HCT116 (cell line): ENCODE measurements around the gene B3GNT5. TPM values are rescaled to one million over a fixed set of nuclear protein-coding genes. Genes with fewer than 3 reads are reported as not detected.

Source experiments
- ATAC-seq: fragments of 200-7000 bp; cut with Tn5 transposase; 2 replicates; pipeline ENCODE4 v1.9.1; 2020; ENCODE audit warnings: mild to moderate bottlenecking, moderate library complexity
- BruUV-seq: library from RNA; stranded (reverse); fragments of 400-500 nt; replicated peaks from 2 replicates; lab custom pipeline; 2021; lab: Mats Ljungman, UMichigan
- CTCF ChIA-PET: fragments of 300-600 bp; sonication (Branson Sonifier 250); formaldehyde crosslinking; loops from one replicate; lab custom pipeline; 2021; ENCODE audit warnings: antibody characterized with exemption; lab: Charles Lee
- POLR2A ChIA-PET: fragments of 300-600, 350-600 bp; sonication (Branson Sonifier 250); formaldehyde crosslinking; loops from one replicate; lab custom pipeline; 2021; ENCODE audit warnings: antibody characterized with exemption; lab: Charles Lee
- RAD21 ChIA-PET, 2 experiments: fragments of 300-600 bp; sonication (Branson Sonifier 250); formaldehyde crosslinking; loops; one replicate each; lab custom pipeline; 2023; ENCODE audit warnings: low total read pairs in 2 of 2; ENCODE audit not compliant: uncharacterized antibody in 2 of 2, unreplicated experiment in 2 of 2, low non-redundant PET in 1 of 2; lab: Charles Lee
- DNase-seq: peaks from one replicate; pipeline ENCODE4 v3.0.0-alpha.2; 2010; ENCODE audit warnings: low read depth, low spot score
- H2AFZ ChIP-seq: fragments of 200-600 bp; shearing (Covaris generic), sonication (generic); 2 replicates; pipeline ENCODE4 v1.6.1; 2017; ENCODE audit warnings: low read depth, mixed run types, mixed read lengths, antibody characterized with exemption, low read length; ENCODE audit not compliant: poor library complexity, severe bottlenecking
- H3K27ac ChIP-seq: 2 replicates; pipeline ENCODE4 v1.5.1; 2012; ENCODE audit warnings: low read depth, low read length
- H3K27me3 ChIP-seq: fragments of 200-600 bp; sonication (generic); 2 replicates; pipeline ENCODE4 v1.6.1; 2016; ENCODE audit warnings: mixed run types, low read length, mixed read lengths; ENCODE audit not compliant: insufficient read depth
- H3K36me3 ChIP-seq, 2 experiments: fragments of 200-500 bp in 1 of 2; fragments of 200-600 bp in 1 of 2; sonication (Bioruptor generic) in 1 of 2; sonication (generic) in 1 of 2; 2 replicates each; pipeline versions ENCODE4 v1.5.1 to v1.6.1; 2014 to 2016; ENCODE audit warnings: low read length in 2 of 2, inconsistent platforms in 1 of 2, mixed read lengths in 1 of 2, mixed run types in 1 of 2; ENCODE audit not compliant: insufficient read depth in 2 of 2, control insufficient read depth in 1 of 2
- H3K4me1 ChIP-seq, 2 experiments: fragments of 200-600 bp in 1 of 2; sonication (generic) in 1 of 2; 2 replicates each; pipeline versions ENCODE4 v1.5.1 to v1.6.1; 2012 to 2017; ENCODE audit warnings: low read length in 2 of 2, inconsistent platforms in 1 of 2, mild to moderate bottlenecking in 1 of 2, mixed read lengths in 1 of 2, mixed run types in 1 of 2, moderate library complexity in 1 of 2; ENCODE audit not compliant: insufficient read depth in 2 of 2, control insufficient read depth in 1 of 2
- H3K4me2 ChIP-seq: fragments of 200-600 bp; sonication (generic); 2 replicates; pipeline ENCODE4 v1.6.1; 2017; ENCODE audit warnings: mixed run types, low read length, mixed read lengths
- H3K4me3 ChIP-seq, 2 experiments: fragments of 200-600 bp in 1 of 2; sonication (generic) in 1 of 2; replicated peaks in 1 of 2; 2 replicates each; pipeline ENCODE4 v1.5.1; 2011 to 2016; ENCODE audit warnings: low read length in 2 of 2, control low read depth in 1 of 2, low read depth in 1 of 2, mild to moderate bottlenecking in 1 of 2, mixed read lengths in 1 of 2, mixed run types in 1 of 2
- H3K79me2 ChIP-seq: fragments of 200-600 bp; sonication (generic); 2 replicates; pipeline ENCODE4 v1.6.1; 2017; ENCODE audit warnings: mild to moderate bottlenecking, mixed run types, low read length, moderate library complexity, mixed read lengths; ENCODE audit not compliant: insufficient read depth
- H3K9ac ChIP-seq: fragments of 200-600 bp; sonication (generic); 2 replicates; pipeline ENCODE4 v1.6.1; 2016; ENCODE audit warnings: low read length, mixed read lengths
- H3K9me2 ChIP-seq: fragments of 200-600 bp; sonication (generic), shearing (Covaris generic); 2 replicates; pipeline ENCODE4 v1.6.1; 2017; ENCODE audit warnings: mixed run types, mild to moderate bottlenecking, moderate library complexity; ENCODE audit not compliant: insufficient read depth
- H3K9me3 ChIP-seq, 2 experiments: fragments of 200-500 bp in 1 of 2; fragments of 200-600 bp in 1 of 2; sonication (Bioruptor generic) in 1 of 2; sonication (generic) in 1 of 2; 2 replicates each; pipeline ENCODE4 v1.6.1; 2014 to 2017; ENCODE audit warnings: low read length in 2 of 2, mixed read lengths in 2 of 2, inconsistent platforms in 1 of 2, low read depth in 1 of 2, mild to moderate bottlenecking in 1 of 2, mixed run types in 1 of 2, moderate library complexity in 1 of 2; ENCODE audit not compliant: control insufficient read depth in 1 of 2, insufficient read depth in 1 of 2
- H4K20me1 ChIP-seq: fragments of 200-600 bp; sonication (generic), shearing (Covaris generic); 2 replicates; pipeline ENCODE4 v1.6.1; 2017; ENCODE audit warnings: mixed run types, mild to moderate bottlenecking, moderate library complexity; ENCODE audit not compliant: insufficient read depth
- ATF3 ChIP-seq: IDR thresholded peaks from 2 replicates; pipeline ENCODE4 v1.6.1; 2012
- CBX3 ChIP-seq: IDR thresholded peaks from 2 replicates; pipeline ENCODE4 v1.6.1; 2012; ENCODE audit warnings: low read depth
- CEBPB ChIP-seq: IDR thresholded peaks from 2 replicates; pipeline ENCODE4 v1.6.1; 2012; ENCODE audit warnings: low read depth
- EGR1 ChIP-seq: IDR thresholded peaks from 2 replicates; pipeline ENCODE4 v1.6.1; 2012; ENCODE audit warnings: low read depth
- ELF1 ChIP-seq: IDR thresholded peaks from 2 replicates; pipeline ENCODE4 v1.6.1; 2012; ENCODE audit warnings: low read depth, borderline replicate concordance
- EZH2phosphoT487 ChIP-seq: fragments of 200-600 bp; IDR thresholded peaks from 2 replicates; pipeline ENCODE4 v1.6.1; 2018; ENCODE audit warnings: antibody characterized with exemption, borderline replicate concordance
- FOSL1 ChIP-seq: IDR thresholded peaks from 2 replicates; pipeline ENCODE4 v1.6.1; 2012; ENCODE audit warnings: low read depth
- JUND ChIP-seq: IDR thresholded peaks from 2 replicates; pipeline ENCODE4 v1.6.1; 2012
- MAX ChIP-seq: IDR thresholded peaks from 2 replicates; pipeline ENCODE4 v1.6.1; 2012
- POLR2A ChIP-seq: IDR thresholded peaks from 2 replicates; pipeline ENCODE4 v1.7.0; 2011; ENCODE audit warnings: borderline replicate concordance; ENCODE audit not compliant: insufficient read depth, insufficient read length; ENCODE audit errors: extremely low read depth
- POLR2AphosphoS5 ChIP-seq: IDR thresholded peaks from 2 replicates; pipeline ENCODE4 v1.6.1; 2011; ENCODE audit warnings: mild to moderate bottlenecking, low read depth, low read length, moderate library complexity
- RAD21 ChIP-seq: IDR thresholded peaks from 2 replicates; pipeline ENCODE4 v1.6.1; 2012; ENCODE audit warnings: low read depth, mild to moderate bottlenecking
- REST ChIP-seq: IDR thresholded peaks from 2 replicates; pipeline ENCODE4 v1.6.1; 2012; ENCODE audit warnings: low read depth
- SIN3A ChIP-seq: IDR thresholded peaks from 2 replicates; pipeline ENCODE4 v1.6.1; 2012; ENCODE audit warnings: low read depth
- SP1 ChIP-seq: IDR thresholded peaks from 2 replicates; pipeline ENCODE4 v1.6.1; 2012; ENCODE audit warnings: low read depth
- SRF ChIP-seq: IDR thresholded peaks from 2 replicates; pipeline ENCODE4 v1.6.1; 2012; ENCODE audit warnings: low read depth
- TCF7L2 ChIP-seq: IDR thresholded peaks from 2 replicates; pipeline ENCODE4 v1.7.0; 2011; ENCODE audit warnings: borderline replicate concordance, inconsistent platforms; ENCODE audit not compliant: insufficient read depth, insufficient read length; ENCODE audit errors: extremely low read depth
- YY1 ChIP-seq: IDR thresholded peaks from 2 replicates; pipeline ENCODE4 v1.6.1; 2011; ENCODE audit warnings: low read length, low read depth, moderate library complexity, mild to moderate bottlenecking; ENCODE audit not compliant: insufficient replicate concordance; ENCODE audit errors: extremely low read depth
- ZFX ChIP-seq: fragments of 450-650 bp; IDR thresholded peaks from 2 replicates; pipeline ENCODE4 v1.6.1; 2017
- ZNF274 ChIP-seq: fragments of 200-500 bp; sonication (Bioruptor generic); IDR thresholded peaks from 2 replicates; pipeline ENCODE4 v1.6.1; 2014; ENCODE audit warnings: mild to moderate bottlenecking, low read depth, low read length, inconsistent platforms
- intact Hi-C: fragments of 100-400 bp; cut with micrococcal nuclease; formaldehyde crosslinking; loops from 2 replicates; pipeline ENCODE4 v1.10.0; 2022
- total RNA-seq: library from RNA; stranded (reverse); gene quantifications from one replicate; pipeline ENCODE4 v1.2.1, GENCODE V29; 2021; ENCODE audit not compliant: unreplicated experiment
- TF ChIP-seq, protein P1 (sequence below): IDR thresholded peaks from 2 replicates; pipeline ENCODE4 v1.6.1; 2011; ENCODE audit warnings: mild to moderate bottlenecking, low read length, moderate library complexity; ENCODE audit not compliant: insufficient replicate concordance; ENCODE audit errors: extremely low read depth

The B3GNT5 gene
- total RNA-seq, 1 experiment from 2014 or later, result 25.3 TPM

- Histone ChIP-seq H3K27me3 (no peaks in the 10 kb centered on the region), H3K9me3 (no peaks in the 10 kb centered on the region), H4K20me1 (no peaks in the 10 kb centered on the region), H3K4me1 (peaks cover 5 to 37% of the 10 kb centered on the region in 2 experiments), H2AFZ (no peak overlapping the region), H3K4me2 (peak overlapping the region; percentile 12), H3K36me3 (no peaks in the 10 kb centered on the region), H3K9me2 (no peaks in the 10 kb centered on the region), H3K9ac (no peak overlapping the region), H3K4me3 (no peak overlapping the region), H3K79me2 (no peaks in the 10 kb centered on the region), H3K27ac (no peak overlapping the region)
- ATAC-seq (no peak), DNase-seq (no peak)
- BruUV-seq, result no TSS peak
- ChIA-PET RAD21 (no interaction called here), CTCF (no interaction called here), POLR2A (no interaction called here)
- intact Hi-C loops, result no loop called here
- TF ChIP-seq JUND (0 out of 2 replicates have a peak, but pooled peaks have one; percentile 17), ZNF274 (no peak), CBX3 (no peak), FOSL1 (peak; percentile 26; the same call in 1 of the 2 replicates), POLR2AphosphoS5 (no peak), ELF1 (no peak), YY1 (no peak), RAD21 (no peak), MAX (no peak), POLR2A (no peak), TCF7L2 (no peak), SIN3A (no peak), SRF (no peak), SP1 (no peak), ZFX (no peak), EGR1 (no peak), EZH2phosphoT487 (no peak), ATF3 (no peak), REST (no peak), CEBPB (peak; percentile 33; the same call in 1 of the 2 replicates)
- TF ChIP-seq, protein P1, sequence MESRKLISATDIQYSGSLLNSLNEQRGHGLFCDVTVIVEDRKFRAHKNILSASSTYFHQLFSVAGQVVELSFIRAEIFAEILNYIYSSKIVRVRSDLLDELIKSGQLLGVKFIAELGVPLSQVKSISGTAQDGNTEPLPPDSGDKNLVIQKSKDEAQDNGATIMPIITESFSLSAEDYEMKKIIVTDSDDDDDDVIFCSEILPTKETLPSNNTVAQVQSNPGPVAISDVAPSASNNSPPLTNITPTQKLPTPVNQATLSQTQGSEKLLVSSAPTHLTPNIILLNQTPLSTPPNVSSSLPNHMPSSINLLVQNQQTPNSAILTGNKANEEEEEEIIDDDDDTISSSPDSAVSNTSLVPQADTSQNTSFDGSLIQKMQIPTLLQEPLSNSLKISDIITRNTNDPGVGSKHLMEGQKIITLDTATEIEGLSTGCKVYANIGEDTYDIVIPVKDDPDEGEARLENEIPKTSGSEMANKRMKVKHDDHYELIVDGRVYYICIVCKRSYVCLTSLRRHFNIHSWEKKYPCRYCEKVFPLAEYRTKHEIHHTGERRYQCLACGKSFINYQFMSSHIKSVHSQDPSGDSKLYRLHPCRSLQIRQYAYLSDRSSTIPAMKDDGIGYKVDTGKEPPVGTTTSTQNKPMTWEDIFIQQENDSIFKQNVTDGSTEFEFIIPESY, result no peak
These were observed 25.5 kb downstream of the B3GNT5 start for GRCh38 chr3:183278479-183279088.
